ENCODE measurements around the gene MBD3.
"Not testable (repeated sequence)": the region's sequence is repeated elsewhere in the genome, so short reads cannot be mapped to it uniquely, and the experiment has no call there.

MBD3 gene

GRCh38 chr19:1571358-1571757 lies 21.3 kb downstream of the MBD3 start:
- DNase-seq (ENCODE audit: low read depth) = no peak

GRCh38 chr19:1570836-1571235 lies 21.8 kb downstream of the MBD3 start:
- DNase-seq (ENCODE audit: low read depth) = no peak

DNA sequence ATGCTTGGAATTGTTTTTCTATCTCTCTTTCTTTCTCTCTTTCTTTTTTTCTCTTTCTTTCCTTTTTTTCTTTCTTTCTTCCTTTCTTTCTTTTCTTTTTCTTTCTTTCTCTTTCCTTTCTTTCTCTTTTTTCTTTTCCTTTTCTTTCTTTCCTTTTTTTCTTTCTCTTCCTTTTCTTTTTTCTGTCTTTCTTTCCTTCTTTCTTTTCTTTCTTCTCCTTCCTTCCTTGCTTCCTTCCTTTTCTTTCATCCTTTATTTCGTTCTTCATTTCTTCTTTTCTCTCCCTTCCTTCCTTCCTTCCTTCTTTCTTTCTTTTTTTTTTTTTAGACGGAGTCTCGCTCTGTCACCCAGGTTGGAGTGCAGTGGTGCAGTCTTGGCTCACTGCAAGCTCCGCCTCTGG lies 22.7 kb downstream of the MBD3 start:
- no peak for DNase-seq (ENCODE audit: low read depth)

GRCh38 chr19:1568320-1569019 lies 24.2 kb downstream of the MBD3 start, which contains the start of gene MEX3D:
Gene MEX3D, minus strand, starts transcription at chr19:1568325. Its CDS starts 267 bp downstream, at chr19:1568058.
- DNase-seq (ENCODE audit: low read depth) = no peak

DNA sequence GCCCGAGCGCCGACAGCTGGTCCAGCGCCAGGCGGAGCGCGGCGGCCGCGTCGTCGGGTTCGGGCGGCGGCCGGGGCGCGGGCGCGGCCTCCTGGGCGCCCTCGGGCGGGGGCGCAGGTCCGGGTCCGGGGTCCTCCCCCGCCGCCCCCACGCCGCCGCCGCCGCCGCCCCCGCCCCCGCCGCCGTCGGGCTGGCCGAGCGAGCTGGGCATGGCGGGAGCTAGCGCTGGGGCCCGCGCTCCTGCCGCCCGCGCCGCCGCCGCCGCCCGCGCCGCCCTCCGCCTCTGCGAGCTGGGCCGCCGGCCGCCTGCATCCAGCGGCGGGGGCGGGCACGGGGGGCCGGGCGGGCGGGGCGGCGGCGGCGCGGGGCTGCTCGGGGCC lies 24.8 kb downstream of the MBD3 start:
- no peak for DNase-seq (ENCODE audit: low read depth)

DNA sequence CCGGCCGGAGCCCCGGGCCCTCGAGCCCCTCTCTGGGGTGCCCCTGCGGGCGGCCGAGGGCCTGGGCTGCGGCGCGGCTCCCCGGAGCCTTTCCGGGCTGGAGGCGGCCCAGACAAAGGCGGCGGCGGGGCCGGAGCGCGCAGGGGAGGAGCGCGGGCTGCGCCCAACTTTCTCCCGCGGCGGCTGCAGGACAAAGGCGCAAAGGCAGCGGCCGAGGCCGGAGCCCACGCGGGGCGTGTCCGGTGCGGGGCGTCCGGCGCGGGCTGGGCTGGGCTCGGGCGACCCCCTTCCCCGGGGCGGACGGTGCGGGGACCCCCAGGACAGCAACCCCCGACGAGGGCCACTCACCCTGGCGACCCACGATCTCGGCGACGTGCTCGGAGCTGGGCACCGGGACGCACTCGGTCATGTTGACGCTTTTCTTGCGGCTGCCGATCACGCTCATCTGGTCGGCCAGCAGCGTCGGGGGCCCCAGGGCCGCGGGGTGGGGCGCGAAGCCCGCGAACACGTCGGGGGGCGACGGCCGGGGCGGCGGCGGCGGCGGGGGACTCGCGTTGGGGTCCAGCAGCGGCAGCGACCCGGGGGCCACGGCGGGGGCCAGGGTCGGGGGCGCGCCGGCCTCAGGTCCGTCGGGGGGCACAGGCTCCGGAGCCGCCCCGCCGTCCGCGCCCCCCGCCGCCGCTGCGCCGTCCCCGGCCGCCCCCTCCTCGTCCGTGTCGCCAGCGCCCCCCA lies 25.4 kb downstream of the MBD3 start:
- no peak for DNase-seq (ENCODE audit: low read depth)

GRCh38 chr19:1566392-1567115 lies 26.1 kb downstream of the MBD3 start:
- DNase-seq (ENCODE audit: low read depth) = peak; percentile 65

DNA sequence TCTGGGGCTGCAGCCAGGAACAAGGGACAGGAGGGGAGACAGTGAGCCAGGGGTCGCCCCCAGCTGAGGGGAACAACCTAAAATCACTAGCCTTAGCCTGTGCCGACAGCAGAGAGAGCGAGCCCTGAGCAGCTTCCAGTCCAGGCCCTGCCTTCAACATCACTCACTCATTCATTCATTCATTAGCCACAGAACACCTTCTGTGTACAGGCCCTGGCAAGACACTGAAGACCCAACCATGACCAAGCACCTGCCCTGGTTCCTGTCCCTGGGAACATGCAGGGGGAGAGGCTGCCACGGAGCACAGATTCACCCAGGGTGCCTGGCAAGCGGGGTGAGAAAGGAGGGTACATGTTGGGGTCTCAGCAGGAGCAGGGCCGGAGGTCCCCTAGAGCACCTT lies 29.4 kb downstream of the MBD3 start:
- DNase-seq (ENCODE audit: low read depth) = no peak

DNA sequence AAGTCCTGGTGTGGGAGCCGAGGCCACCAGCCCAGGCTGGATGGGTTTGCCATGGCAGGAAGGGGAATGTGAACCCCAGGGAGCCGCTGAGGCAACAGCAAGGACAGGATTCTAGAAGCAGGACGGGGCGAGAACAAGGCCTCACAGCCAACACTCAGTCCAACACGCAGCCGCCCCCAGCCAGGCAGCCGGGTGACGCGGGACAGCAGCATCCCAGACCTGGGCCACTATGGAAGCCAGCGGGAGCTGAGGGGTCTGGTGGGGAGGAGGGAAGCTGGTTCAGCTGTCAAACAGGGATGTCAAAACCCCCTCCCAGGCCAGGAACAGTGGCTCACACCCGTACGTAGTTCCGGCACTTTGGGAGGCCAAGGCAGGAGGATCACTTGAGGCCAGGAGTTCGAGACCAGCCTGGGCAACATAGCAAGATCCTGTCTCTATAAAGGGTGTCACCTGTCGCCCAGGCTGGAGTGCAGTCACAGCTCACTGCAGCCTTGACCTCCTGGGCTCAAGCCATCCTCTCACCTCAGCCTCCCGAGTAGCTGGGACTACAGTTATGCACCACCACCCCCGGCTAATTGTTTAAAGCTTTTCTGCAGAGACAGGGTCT lies 31.3 kb downstream of the MBD3 start:
- no peak for DNase-seq (ENCODE audit: low read depth)

DNA sequence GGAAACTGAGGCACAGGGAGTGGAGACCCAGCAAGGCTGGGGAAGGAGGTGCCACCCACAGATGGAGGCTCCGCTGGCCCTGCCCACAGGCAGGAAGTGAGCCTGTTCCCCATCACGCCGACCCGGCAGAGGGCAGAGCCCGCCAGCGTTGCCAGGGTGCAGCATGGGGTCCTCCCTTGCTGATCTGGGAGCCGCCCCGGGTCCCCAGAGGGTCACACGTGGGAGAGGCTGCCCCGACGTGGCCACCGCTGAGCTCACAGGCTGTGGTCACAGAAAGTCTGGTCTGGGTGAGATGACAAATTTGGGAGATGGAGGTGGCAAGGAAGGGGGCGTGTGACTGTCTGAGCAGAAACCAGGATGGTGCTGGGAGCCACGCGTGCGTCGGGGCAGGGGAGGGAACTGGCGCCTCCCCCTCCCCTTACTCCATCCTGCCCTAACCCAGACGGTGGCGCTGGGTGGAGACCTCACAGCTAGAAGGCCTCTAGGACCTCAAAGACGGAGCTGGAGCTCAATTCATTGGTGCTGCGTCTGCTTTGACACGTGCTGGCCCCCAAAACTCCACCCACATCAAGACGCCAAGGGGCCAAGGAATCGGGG lies 32.3 kb downstream of the MBD3 start:
- no peak for DNase-seq (ENCODE audit: low read depth)

- DNase-seq (ENCODE audit: low read depth) = no peak
Measured at GRCh38 chr19:1558552-1558951, 34.1 kb downstream of the MBD3 start.

- no peak for DNase-seq (ENCODE audit: low read depth)
Measured at GRCh38 chr19:1556390-1557070, 36.1 kb downstream of the MBD3 start.

DNA sequence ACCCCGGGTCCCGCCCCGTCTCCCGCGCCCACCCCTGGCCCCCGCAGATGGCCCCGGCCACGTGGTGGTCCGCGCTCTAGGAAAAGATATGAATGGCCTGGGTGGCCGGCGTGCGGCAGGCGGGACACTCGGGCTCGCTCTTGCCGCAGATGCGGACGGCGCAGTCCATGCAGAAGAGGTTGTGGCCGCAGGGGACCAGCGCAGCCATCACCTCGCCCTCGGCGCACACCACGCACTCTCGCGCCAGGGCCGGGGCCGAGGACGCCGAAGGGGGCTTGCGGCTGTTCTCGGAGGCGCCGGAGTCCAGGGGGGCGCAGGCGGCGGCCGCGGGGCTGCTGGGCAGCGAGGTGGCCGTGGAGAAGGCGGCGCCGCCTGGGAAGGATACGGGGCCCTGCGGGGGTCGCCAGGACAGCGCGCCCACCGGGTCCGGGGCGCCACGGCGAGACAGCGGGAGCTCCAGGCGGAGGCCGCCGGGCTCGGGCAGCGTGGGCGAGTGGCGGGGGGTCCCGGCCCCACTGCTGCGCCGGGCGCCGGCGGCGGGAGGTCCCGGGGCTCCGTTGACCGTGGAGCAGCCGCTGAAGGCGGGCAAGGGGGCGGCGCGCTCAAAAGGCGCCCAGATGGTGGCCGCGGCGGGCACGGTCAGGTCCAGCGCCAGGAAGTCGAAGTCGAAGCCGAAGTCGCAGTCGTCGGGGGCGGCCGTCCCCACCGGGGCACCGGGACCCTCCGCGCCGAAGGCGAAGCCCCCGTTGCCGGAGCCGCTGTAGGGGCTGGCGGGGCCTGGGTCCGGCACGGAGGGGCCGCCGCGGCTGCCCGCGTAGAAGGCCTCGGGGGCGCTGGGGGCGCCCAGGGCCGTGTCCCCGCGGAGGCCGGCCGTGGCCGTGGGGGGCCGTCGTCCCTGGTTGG lies 36.9 kb downstream of the MBD3 start:
- no peak for DNase-seq (ENCODE audit: low read depth)

DNA sequence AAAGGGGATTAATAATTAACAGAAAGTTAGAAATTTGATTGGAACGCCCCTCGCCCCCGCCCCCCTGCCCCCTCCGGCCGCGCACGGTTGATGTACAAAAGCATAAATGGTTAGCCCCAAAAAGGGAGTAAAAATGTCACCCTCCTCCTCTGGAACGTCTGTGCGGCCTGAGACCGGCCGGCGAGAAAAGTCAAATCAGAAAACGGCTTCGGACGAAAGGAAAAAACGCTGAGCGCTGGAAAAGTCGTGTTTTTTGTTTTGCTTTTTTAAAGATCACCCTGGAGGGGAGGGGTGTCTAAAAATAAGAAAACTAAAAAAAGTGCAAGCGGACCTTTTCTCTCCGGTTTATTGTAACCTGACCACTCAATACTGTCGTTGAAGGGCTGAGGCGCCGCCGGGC lies 37.7 kb downstream of the MBD3 start:
- DNase-seq (ENCODE audit: low read depth) = no peak

DNA sequence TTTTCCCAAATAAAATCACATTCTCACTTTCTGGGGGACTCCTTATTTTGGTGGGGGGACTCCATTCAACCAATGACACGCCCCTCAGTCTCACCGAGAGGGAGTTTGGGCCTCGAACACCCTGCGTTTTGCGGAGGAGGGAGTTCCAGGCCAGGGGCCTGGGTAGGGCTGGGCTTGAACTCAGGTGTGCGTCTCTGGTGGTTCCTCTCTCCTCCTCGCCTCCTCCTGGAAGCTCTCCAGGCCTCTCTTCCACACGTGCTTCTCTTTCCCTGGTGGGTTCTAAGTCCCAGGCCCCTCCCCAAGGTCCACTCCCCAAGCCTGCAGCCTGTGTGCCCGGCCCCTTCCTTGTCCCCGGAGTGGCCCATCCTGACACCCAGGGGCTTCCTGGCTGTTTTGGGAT lies 39.2 kb downstream of the MBD3 start:
- DNase-seq (ENCODE audit: low read depth) = no peak

- no peak for DNase-seq (ENCODE audit: low read depth)
Measured at GRCh38 chr19:1551068-1552040, 41.3 kb downstream of the MBD3 start.

GRCh38 chr19:1549332-1549945 lies 43.2 kb downstream of the MBD3 start:
- no peak for DNase-seq (ENCODE audit: low read depth)

DNA sequence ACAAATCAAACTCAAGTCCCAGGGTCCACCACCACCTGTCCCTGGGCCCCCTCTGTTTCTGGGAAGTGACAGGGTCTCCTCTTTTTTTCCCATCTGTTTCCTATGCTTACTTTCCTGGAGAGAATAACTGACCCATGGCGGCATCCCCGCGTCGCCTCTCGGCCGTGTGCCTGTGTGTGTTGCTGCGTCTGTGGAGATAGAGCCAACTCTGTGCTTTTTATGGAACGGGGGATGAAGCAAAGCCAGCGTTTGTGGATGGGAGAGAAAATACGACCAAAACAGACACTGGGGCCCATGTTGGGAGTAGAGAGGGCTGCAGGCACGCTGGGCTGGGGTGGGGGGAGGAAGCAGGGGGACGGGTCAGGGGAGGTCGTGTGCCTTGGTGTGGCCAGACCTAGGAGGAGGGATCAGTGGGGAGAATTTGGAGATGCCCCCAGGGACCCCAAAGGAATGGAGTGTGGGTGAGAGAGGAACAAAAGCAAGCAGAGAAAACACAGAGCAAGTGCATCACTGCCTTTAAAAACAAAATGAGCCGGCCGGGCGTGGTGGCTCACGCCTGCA lies 52.2 kb downstream of the MBD3 start:
- no peak for DNase-seq (ENCODE audit: low read depth)

GRCh38 chr19:1539749-1540148 lies 52.9 kb downstream of the MBD3 start:
- DNase-seq (ENCODE audit: low read depth) = not testable (repeated sequence)

All from fibroblast of the conjunctiva (primary cell).